Nucleus accumbens (tissue), 56 donors: Measurements from ENCODE around the gene ULK4.
"Not testable (repeated sequence)": the region's sequence is repeated elsewhere in the genome, so short reads cannot be mapped to it uniquely, and the experiment has no call there.

ENCODE experiments used
- DNase-seq, 56 donors: peaks; one replicate each; lab custom pipeline; 2025; lab: John Stamatoyannopoulos, UW

ULK4 gene

GRCh38 chr3:41592753-41593510, 369.0 kb downstream of the ULK4 start:
- no peak for DNase-seq

- no peak for DNase-seq
Measured at GRCh38 chr3:41583014-41583413, 378.9 kb downstream of the ULK4 start.

GRCh38 chr3:41581700-41582099, 380.2 kb downstream of the ULK4 start:
- DNase-seq, result no peak

- DNase-seq, result peak in 8 of 56 donors; percentile 1 to 12 (median 6)
Measured at GRCh38 chr3:41580274-41580959, 381.5 kb downstream of the ULK4 start.

- DNase-seq, result peak in 30 of 56 donors; percentile 2 to 80 (median 47)
Measured at GRCh38 chr3:41579861-41580260, 382.0 kb downstream of the ULK4 start.

- DNase-seq, result no peak
Measured at GRCh38 chr3:41578798-41579197, 383.1 kb downstream of the ULK4 start.

- DNase-seq, result peak in 15 of 56 donors; percentile 1 to 34 (median 4)
Measured at GRCh38 chr3:41575724-41576123, 386.2 kb downstream of the ULK4 start.

- DNase-seq, result no peak
Measured at GRCh38 chr3:41574900-41575299, 387.0 kb downstream of the ULK4 start.

GRCh38 chr3:41573591-41573990, 388.3 kb downstream of the ULK4 start:
- no peak for DNase-seq

- no peak for DNase-seq
Measured at GRCh38 chr3:41572092-41572491, 389.8 kb downstream of the ULK4 start.

GRCh38 chr3:41569632-41570305, 392.1 kb downstream of the ULK4 start:
- no peak for DNase-seq

- DNase-seq, result no peak
Measured at GRCh38 chr3:41565948-41566514, 395.9 kb downstream of the ULK4 start.

GRCh38 chr3:41565003-41565402, 396.9 kb downstream of the ULK4 start:
- no peak for DNase-seq

GRCh38 chr3:41556245-41556644, 405.7 kb downstream of the ULK4 start:
- not testable (repeated sequence) for DNase-seq

GRCh38 chr3:41532976-41533375, 428.9 kb downstream of the ULK4 start:
- DNase-seq, result no peak

GRCh38 chr3:41526995-41527573, 434.8 kb downstream of the ULK4 start:
- no peak for DNase-seq

- DNase-seq, result no peak
Measured at GRCh38 chr3:41525303-41526064, 436.4 kb downstream of the ULK4 start.

- no peak for DNase-seq
Measured at GRCh38 chr3:41523897-41524296, 438.0 kb downstream of the ULK4 start.

- no peak for DNase-seq
Measured at GRCh38 chr3:41522612-41523011, 439.3 kb downstream of the ULK4 start.
